ENCODE measurements around the gene P4HTM. TPM values are rescaled to one million over a fixed set of nuclear protein-coding genes. Genes with fewer than 3 reads are reported as not detected.

Gene P4HTM
- total RNA-seq, 1 donor from 2014 or later: 17.2 TPM

DNA sequence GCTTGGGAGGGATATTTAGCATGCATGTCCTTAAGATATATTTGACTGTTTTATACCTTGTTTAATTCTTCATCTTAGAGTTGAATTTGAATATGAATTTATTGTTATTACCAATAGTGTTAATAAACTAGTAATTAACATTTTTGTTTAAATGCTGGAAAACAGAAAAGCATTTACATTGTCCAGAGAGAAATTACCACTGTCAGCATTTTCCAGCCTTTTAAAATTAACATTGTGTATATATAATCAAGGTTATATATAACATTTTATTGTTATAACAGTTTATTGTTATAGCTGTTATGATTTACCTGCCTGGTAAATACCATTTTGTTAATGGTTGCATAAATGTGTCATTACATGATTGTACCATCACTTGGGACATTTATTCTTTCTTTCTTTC is 8.0 kb upstream of the P4HTM start:
- no peaks in the 10 kb centered on the region for H3K4me1 ChIP-seq (ENCODE audit: control insufficient read depth in 3 of 3, insufficient read depth in 3 of 3, low read length in 3 of 3)
- H3K9me3 ChIP-seq (ENCODE audit: control insufficient read depth in 3 of 3, low read length in 3 of 3): no peaks in the 10 kb centered on the region
- no peaks in the 10 kb centered on the region for H3K27me3 ChIP-seq (ENCODE audit: control insufficient read depth in 3 of 3, insufficient read depth in 3 of 3, low read length in 3 of 3)
- H3K36me3 ChIP-seq (ENCODE audit: control insufficient read depth in 3 of 3, insufficient read depth in 3 of 3, low read length in 3 of 3): peaks cover 58 to 79% (median 76%) of the 10 kb centered on the region in 3 donors
- no peak overlapping the region for H3K4me3 ChIP-seq (ENCODE audit: low read length in 3 of 3)
- H3K27ac ChIP-seq (ENCODE audit: low read depth, low read length): no peak overlapping the region
- no peak overlapping the region for H3K9ac ChIP-seq (ENCODE audit: low read depth in 1 of 3, low read length in 3 of 3)

GRCh38 chr3:48982686-48983085 is 7.4 kb upstream of the P4HTM start:
- Histone ChIP-seq H3K36me3 (ENCODE audit: control insufficient read depth in 3 of 3, insufficient read depth in 3 of 3, low read length in 3 of 3) (peaks cover 54 to 73% (median 72%) of the 10 kb centered on the region in 3 donors), H3K9me3 (ENCODE audit: control insufficient read depth in 3 of 3, low read length in 3 of 3) (no peaks in the 10 kb centered on the region), H3K9ac (ENCODE audit: low read depth in 1 of 3, low read length in 3 of 3) (no peak overlapping the region), H3K27ac (ENCODE audit: low read depth, low read length) (no peak overlapping the region), H3K4me3 (ENCODE audit: low read length in 3 of 3) (no peak overlapping the region), H3K27me3 (ENCODE audit: control insufficient read depth in 3 of 3, insufficient read depth in 3 of 3, low read length in 3 of 3) (no peaks in the 10 kb centered on the region), H3K4me1 (ENCODE audit: control insufficient read depth in 3 of 3, insufficient read depth in 3 of 3, low read length in 3 of 3) (no peaks in the 10 kb centered on the region)

DNA sequence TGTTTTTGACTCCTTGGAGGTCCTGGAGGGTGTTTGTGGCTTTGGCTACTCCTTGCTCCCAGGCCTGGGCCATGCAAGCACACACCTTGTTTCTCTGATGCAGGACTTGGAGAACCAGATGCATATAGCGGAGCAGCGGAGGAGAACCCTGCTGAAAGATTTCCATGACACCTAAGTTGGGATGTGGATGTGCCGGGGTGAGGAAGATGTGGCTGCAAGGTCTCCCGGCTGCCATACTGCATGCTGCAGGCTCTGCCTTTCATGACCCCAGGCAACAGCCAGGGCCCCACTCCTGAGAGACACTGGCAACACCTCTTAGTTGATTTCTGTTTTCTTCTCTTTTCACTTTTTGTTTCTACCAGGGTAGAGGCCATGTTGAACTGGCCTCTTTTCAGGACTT is 6.9 kb upstream of the P4HTM start:
- no peaks in the 10 kb centered on the region for H3K9me3 ChIP-seq (ENCODE audit: control insufficient read depth in 3 of 3, low read length in 3 of 3)
- no peak overlapping the region for H3K9ac ChIP-seq (ENCODE audit: low read depth in 1 of 3, low read length in 3 of 3)
- no peaks in the 10 kb centered on the region for H3K27me3 ChIP-seq (ENCODE audit: control insufficient read depth in 3 of 3, insufficient read depth in 3 of 3, low read length in 3 of 3)
- peaks cover 54 to 69% (median 68%) of the 10 kb centered on the region in 3 donors for H3K36me3 ChIP-seq (ENCODE audit: control insufficient read depth in 3 of 3, insufficient read depth in 3 of 3, low read length in 3 of 3)
- no peak overlapping the region for H3K27ac ChIP-seq (ENCODE audit: low read depth, low read length)
- no peak overlapping the region for H3K4me3 ChIP-seq (ENCODE audit: low read length in 3 of 3)
- H3K4me1 ChIP-seq (ENCODE audit: control insufficient read depth in 3 of 3, insufficient read depth in 3 of 3, low read length in 3 of 3): no peaks in the 10 kb centered on the region

GRCh38 chr3:48984663-48985062 is 5.4 kb upstream of the P4HTM start:
- H3K9me3 ChIP-seq (ENCODE audit: control insufficient read depth in 3 of 3, low read length in 3 of 3): no peaks in the 10 kb centered on the region
- peaks cover 8 to 9% (median 9%) of the 10 kb centered on the region in 3 donors for H3K4me1 ChIP-seq (ENCODE audit: control insufficient read depth in 3 of 3, insufficient read depth in 3 of 3, low read length in 3 of 3)
- peak overlapping the region in 1 of 3 donors; percentile 4 for H3K9ac ChIP-seq (ENCODE audit: low read depth in 1 of 3, low read length in 3 of 3)
- H3K27ac ChIP-seq (ENCODE audit: low read depth, low read length): no peak overlapping the region
- no peaks in the 10 kb centered on the region for H3K27me3 ChIP-seq (ENCODE audit: control insufficient read depth in 3 of 3, insufficient read depth in 3 of 3, low read length in 3 of 3)
- H3K4me3 ChIP-seq (ENCODE audit: low read length in 3 of 3): no peak overlapping the region
- peaks cover 44 to 60% (median 57%) of the 10 kb centered on the region in 3 donors for H3K36me3 ChIP-seq (ENCODE audit: control insufficient read depth in 3 of 3, insufficient read depth in 3 of 3, low read length in 3 of 3)

DNA sequence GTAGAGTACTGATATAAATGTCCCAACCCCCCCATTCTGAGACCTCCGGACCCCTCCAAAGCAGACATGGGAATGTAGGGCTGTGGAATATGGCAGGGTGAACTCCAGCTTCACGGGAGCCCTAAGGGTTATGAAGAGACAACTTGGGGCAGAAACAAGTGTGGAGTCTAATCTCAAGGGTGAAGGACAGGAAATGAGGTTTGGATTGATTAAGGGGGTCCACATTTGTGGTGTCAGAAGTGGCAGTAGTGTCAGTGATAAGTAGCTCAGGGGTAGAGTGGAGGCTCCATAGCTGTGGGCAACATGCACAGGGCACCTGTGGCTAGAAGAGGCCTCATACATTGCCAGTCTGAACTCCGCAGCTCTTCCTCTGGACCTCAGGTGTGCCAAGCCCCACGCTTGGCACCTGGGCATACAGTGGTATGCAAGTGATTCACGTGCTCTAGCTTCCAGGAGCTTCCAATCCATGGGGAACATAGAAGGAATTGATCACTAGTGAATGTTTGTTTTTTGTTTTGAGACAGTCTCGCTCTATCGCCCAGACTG is 4.1 kb upstream of the P4HTM start:
- Histone ChIP-seq H3K27ac (ENCODE audit: low read depth, low read length) (no peak overlapping the region), H3K9me3 (ENCODE audit: control insufficient read depth in 3 of 3, low read length in 3 of 3) (no peaks in the 10 kb centered on the region), H3K4me1 (ENCODE audit: control insufficient read depth in 3 of 3, insufficient read depth in 3 of 3, low read length in 3 of 3) (peaks cover 10 to 19% (median 13%) of the 10 kb centered on the region in 3 donors), H3K4me3 (ENCODE audit: low read length in 3 of 3) (no peak overlapping the region), H3K36me3 (ENCODE audit: control insufficient read depth in 3 of 3, insufficient read depth in 3 of 3, low read length in 3 of 3) (peaks cover 35 to 51% (median 45%) of the 10 kb centered on the region in 3 donors), H3K27me3 (ENCODE audit: control insufficient read depth in 3 of 3, insufficient read depth in 3 of 3, low read length in 3 of 3) (no peaks in the 10 kb centered on the region), H3K9ac (ENCODE audit: low read depth in 1 of 3, low read length in 3 of 3) (no peak overlapping the region)

GRCh38 chr3:48989126-48989795 is 780 bp upstream of the P4HTM start:
- Histone ChIP-seq H3K27me3 (ENCODE audit: control insufficient read depth in 3 of 3, insufficient read depth in 3 of 3, low read length in 3 of 3) (no peaks in the 10 kb centered on the region), H3K27ac (ENCODE audit: low read depth, low read length) (peak overlapping the region; percentile 87), H3K4me3 (ENCODE audit: low read length in 3 of 3) (peak overlapping the region; percentile 80 to 91 (median 88)), H3K9ac (ENCODE audit: low read depth in 1 of 3, low read length in 3 of 3) (peak overlapping the region; percentile 73 to 92 (median 79)), H3K9me3 (ENCODE audit: control insufficient read depth in 3 of 3, low read length in 3 of 3) (no peaks in the 10 kb centered on the region), H3K36me3 (ENCODE audit: control insufficient read depth in 3 of 3, insufficient read depth in 3 of 3, low read length in 3 of 3) (peaks cover 11 to 24% (median 15%) of the 10 kb centered on the region in 3 donors), H3K4me1 (ENCODE audit: control insufficient read depth in 3 of 3, insufficient read depth in 3 of 3, low read length in 3 of 3) (peaks cover 25 to 33% (median 28%) of the 10 kb centered on the region in 3 donors)

DNA sequence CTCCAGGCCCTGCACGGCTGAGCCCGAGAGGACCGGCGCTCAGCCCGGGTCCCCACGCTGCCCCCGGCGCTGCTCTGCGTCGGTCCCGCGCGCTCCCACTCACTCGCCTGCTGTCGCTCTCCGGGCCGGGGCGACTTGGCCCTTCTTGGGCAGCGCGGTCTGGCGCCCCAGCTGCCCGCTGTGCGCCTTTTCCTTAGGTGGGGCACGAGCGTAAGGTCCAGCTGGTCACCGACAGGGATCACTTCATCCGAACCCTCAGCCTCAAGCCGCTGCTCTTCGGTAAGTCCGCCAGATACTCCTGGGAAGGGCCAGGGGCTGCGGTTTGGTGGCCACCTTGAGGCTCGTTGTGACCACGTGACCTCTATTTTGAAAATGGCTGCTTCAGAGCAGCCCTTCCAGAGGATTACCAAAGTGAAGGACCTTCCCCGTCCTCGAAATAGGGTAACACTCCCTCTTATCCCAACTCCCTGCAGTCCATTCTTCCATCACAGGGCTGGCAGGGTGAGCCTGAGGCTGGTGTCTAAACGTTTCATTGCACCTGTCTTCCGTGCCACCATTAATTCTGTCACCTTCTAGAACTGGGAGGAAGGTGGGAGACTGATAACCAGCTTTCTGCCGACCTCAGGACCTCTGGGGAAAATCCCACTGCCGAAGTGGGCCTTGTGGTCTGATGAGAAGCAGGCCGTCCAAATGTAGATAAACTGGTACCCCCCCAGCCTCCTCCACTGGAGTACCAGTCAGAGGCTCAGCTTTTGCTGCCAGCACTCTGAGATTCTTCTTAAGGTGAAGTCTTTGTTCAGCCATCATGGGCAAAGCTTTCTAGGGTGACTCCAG is 812 bp downstream of the P4HTM start:
- H3K9me3 ChIP-seq (ENCODE audit: control insufficient read depth in 3 of 3, low read length in 3 of 3): no peaks in the 10 kb centered on the region
- H3K4me3 ChIP-seq (ENCODE audit: low read length in 3 of 3): peak overlapping the region; percentile 82 to 91 (median 88)
- H3K4me1 ChIP-seq (ENCODE audit: control insufficient read depth in 3 of 3, insufficient read depth in 3 of 3, low read length in 3 of 3): peaks cover 25 to 33% (median 28%) of the 10 kb centered on the region in 3 donors
- H3K27me3 ChIP-seq (ENCODE audit: control insufficient read depth in 3 of 3, insufficient read depth in 3 of 3, low read length in 3 of 3): no peaks in the 10 kb centered on the region
- H3K9ac ChIP-seq (ENCODE audit: low read depth in 1 of 3, low read length in 3 of 3): peak overlapping the region; percentile 80 to 92 (median 86)
- H3K27ac ChIP-seq (ENCODE audit: low read depth, low read length): peak overlapping the region; percentile 87
- peaks cover 5 to 11% (median 9%) of the 10 kb centered on the region in 3 donors for H3K36me3 ChIP-seq (ENCODE audit: control insufficient read depth in 3 of 3, insufficient read depth in 3 of 3, low read length in 3 of 3)

DNA sequence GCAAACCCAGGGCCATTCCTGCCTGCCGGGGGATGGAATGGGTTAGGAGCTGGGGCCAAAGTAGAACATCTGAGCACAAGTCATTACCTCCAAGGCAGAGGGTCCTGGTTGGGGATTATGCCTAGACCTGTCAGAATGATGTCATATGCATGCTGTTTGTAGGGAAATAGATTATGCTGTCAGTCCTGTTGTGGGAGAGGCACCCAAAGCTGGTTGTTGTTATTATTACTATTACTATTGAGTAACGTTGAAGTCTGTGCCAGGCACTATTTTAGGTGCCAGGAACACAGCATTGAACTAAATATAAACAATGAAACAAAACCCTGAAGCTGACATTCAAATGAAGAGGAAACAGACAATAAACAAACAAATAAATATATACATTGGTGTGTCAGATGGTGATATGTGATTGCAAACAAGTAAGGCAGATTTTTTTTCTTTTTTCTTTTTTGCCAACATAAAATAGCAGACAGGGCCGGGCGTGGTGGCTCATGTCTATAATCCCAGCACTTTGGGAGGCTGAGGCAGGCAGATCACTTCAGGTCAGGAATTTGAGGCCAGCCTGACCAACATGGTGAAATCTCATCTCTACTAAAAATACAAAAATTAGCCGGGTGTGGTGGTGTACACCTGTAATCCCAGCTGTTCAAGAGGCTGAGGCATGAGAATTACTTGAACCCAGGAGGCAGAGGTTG is 2.0 kb downstream of the P4HTM start:
- H3K9ac ChIP-seq (ENCODE audit: low read depth in 1 of 3, low read length in 3 of 3): peak overlapping the region in 2 of 3 donors; percentile 80 to 92
- H3K27ac ChIP-seq (ENCODE audit: low read depth, low read length): peak overlapping the region; percentile 87
- H3K4me1 ChIP-seq (ENCODE audit: control insufficient read depth in 3 of 3, insufficient read depth in 3 of 3, low read length in 3 of 3): peaks cover 25 to 33% (median 28%) of the 10 kb centered on the region in 3 donors
- H3K4me3 ChIP-seq (ENCODE audit: low read length in 3 of 3): peak overlapping the region; percentile 82 to 91 (median 88)
- no peaks in the 10 kb centered on the region for H3K9me3 ChIP-seq (ENCODE audit: control insufficient read depth in 3 of 3, low read length in 3 of 3)
- peaks cover 0 to 7% (median 6%) of the 10 kb centered on the region in 3 donors for H3K36me3 ChIP-seq (ENCODE audit: control insufficient read depth in 3 of 3, insufficient read depth in 3 of 3, low read length in 3 of 3)
- H3K27me3 ChIP-seq (ENCODE audit: control insufficient read depth in 3 of 3, insufficient read depth in 3 of 3, low read length in 3 of 3): no peaks in the 10 kb centered on the region

DNA sequence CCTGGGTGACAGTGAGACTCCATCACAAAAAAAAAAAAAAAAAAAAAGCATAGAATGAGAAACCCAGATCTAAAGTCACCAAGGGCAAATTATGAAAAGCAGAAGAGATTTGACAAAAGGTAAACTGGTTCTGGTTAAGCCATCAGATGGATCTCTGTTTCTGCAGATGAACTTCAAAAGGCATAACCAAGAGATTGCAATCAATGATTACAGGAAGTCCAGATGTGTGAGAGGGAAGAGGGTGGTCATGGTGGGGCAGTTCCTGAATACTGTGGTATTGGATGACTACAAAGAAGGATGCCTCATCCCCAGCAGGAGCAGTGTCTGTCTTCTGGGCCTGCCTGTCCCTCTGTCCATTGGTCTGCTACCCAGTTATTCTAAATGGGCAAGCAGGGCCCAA is 3.8 kb downstream of the P4HTM start:
- H3K27ac ChIP-seq (ENCODE audit: low read depth, low read length): no peak overlapping the region
- no peak overlapping the region for H3K4me3 ChIP-seq (ENCODE audit: low read length in 3 of 3)
- no peak overlapping the region for H3K9ac ChIP-seq (ENCODE audit: low read depth in 1 of 3, low read length in 3 of 3)
- H3K36me3 ChIP-seq (ENCODE audit: control insufficient read depth in 3 of 3, insufficient read depth in 3 of 3, low read length in 3 of 3): peaks cover 0 to 9% (median 7%) of the 10 kb centered on the region in 3 donors
- no peaks in the 10 kb centered on the region for H3K27me3 ChIP-seq (ENCODE audit: control insufficient read depth in 3 of 3, insufficient read depth in 3 of 3, low read length in 3 of 3)
- H3K9me3 ChIP-seq (ENCODE audit: control insufficient read depth in 3 of 3, low read length in 3 of 3): no peaks in the 10 kb centered on the region
- peaks cover 25 to 32% (median 28%) of the 10 kb centered on the region in 3 donors for H3K4me1 ChIP-seq (ENCODE audit: control insufficient read depth in 3 of 3, insufficient read depth in 3 of 3, low read length in 3 of 3)
